Mammary epithelial cell (primary cell): ENCODE measurements around the gene SPRY1.

Source experiments
- CTCF ChIP-seq, 2 donors: IDR thresholded peaks in 1 of 2; conservative IDR thresholded peaks in 1 of 2; 2 replicates each; pipeline ENCODE4 v1.5.1; 2011 to 2012; ENCODE audit warnings: inconsistent platforms in 2 of 2, low read length in 2 of 2, mild to moderate bottlenecking in 2 of 2, control low read depth in 1 of 2, low read depth in 1 of 2; ENCODE audit not compliant: insufficient read depth in 1 of 2; ENCODE audit errors: extremely low read depth in 1 of 2
- EZH2 ChIP-seq: IDR thresholded peaks from 2 replicates; pipeline ENCODE4 v1.6.1; 2012; ENCODE audit warnings: low read length, inconsistent platforms, borderline replicate concordance

DNA sequence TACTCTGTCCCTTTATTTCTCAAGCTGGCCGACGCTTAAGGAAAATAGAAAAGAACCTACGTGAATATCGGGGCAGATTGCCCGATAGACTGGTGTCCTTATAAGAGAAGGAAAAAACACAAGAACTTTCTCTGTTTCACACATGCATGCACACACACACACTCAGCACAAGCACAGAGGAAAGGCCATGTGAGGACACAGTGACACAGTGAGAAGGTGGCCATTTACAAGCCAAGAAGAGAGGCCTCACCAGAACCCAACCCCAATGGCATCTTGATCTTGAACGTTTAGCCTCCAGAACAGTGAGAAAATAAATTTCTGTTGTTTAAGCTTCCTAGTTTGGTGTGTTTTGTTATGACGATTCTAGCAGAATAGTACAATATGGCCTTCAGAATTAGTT is 37.0 kb downstream of the SPRY1 start:
- TF ChIP-seq EZH2 (no peak), CTCF (conservative IDR thresholded peaks at IDR 0.05 in 1 of 2, IDR thresholded peaks at IDR 0.05 in 1 of 2; ENCODE audit: extremely low read depth in 1 of 2, insufficient read depth in 1 of 2, low read depth in 1 of 2, low read length in 2 of 2) (no peak)
